ENCODE data around the gene TALDO1. TPM values are rescaled to one million over a fixed set of nuclear protein-coding genes. Genes with fewer than 3 reads are reported as not detected.

TALDO1 gene
- total RNA-seq, 1 experiment from 2014 or later = 314 TPM

DNA sequence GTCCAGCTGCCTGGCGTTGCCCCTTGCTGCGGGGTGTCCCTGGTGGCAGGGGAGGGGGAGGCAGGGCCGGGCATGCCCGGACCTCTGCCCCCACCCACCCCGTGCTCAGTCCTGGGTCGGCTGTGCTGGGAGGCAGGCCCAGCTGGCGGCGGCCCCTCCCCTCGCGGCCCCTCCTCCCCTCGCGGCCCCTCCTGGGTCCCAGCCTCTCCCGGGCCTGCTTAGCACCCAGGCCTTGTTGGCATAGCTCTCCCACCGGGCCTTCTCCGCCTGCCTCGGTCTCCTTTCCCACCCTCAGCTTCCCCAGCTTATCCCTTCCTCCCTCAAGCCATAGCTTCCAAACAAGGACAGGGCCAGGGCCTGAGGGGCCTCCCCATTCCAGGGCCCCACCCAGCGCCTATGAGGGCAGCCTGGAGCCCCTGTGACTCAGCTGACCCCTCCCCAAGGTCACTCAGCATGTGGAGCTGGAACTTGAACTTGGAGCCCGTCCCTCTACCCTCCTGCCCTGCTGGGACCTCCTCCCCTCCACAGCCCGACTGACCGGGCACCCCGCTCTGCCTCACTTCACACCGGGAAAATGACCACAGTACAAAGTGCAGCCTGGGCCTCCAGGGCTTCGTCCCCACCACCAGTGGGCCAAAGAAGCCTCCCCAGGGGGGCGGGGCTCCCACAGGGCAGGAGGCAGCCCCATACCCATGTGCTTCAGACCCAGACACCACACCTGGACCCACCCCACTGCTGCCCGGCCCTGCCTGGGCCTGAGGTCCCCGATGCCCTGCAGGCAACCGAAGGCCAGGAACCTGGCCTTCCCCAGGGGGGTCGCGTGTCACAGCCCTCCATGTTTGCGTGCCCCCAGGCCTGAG lies 40.1 kb upstream of the TALDO1 start:
- Mint-ChIP-seq H3K36me3 (no peaks in the 10 kb centered on the region), H3K4me1 (peaks cover 30% of the 10 kb centered on the region), H3K27me3 (ENCODE audit: low read depth) (no peaks in the 10 kb centered on the region), H3K27ac (no peak overlapping the region), H3K9me3 (no peaks in the 10 kb centered on the region), H3K4me3 (peak overlapping the region; percentile 62)
- DNase-seq (ENCODE audit: low spot score) (peak; percentile 47), ATAC-seq (peak; percentile 46)
- TF ChIP-seq SP1 (CRISPR knock-in tag; conservative IDR thresholded peaks at IDR 0.05) (0 out of 2 replicates have a peak, but pooled peaks have one; percentile 32), CTCF (IDR thresholded peaks at IDR 0.05) (0 out of 2 replicates have a peak, but pooled peaks have one; percentile 13), TCF7 (CRISPR knock-in tag; IDR thresholded peaks at IDR 0.05; ENCODE audit: low read depth) (no peak)
- ChIA-PET POLR2A (interaction anchor here (0.8 to 1.2 kb wide), 3 partner anchors 13 to 56 kb away, joined by 3 to 6 read pairs (median 4); no protein-coding TSS in a partner anchor), CTCF (interaction anchor here (0.6 to 3.8 kb wide), 10 partner anchors 11 to 153 kb away, joined by 3 to 38 read pairs (median 4); partner anchors contain the start of genes DEAF1 and TMEM80)

- DNase-seq (ENCODE audit: low spot score) (no peak), ATAC-seq (no peak)
- Mint-ChIP-seq H3K4me1 (peaks cover 30% of the 10 kb centered on the region), H3K9me3 (no peaks in the 10 kb centered on the region), H3K27ac (no peak overlapping the region), H3K36me3 (no peaks in the 10 kb centered on the region), H3K27me3 (ENCODE audit: low read depth) (no peaks in the 10 kb centered on the region), H3K4me3 (peak overlapping the region; percentile 36)
- ChIA-PET POLR2A (no interaction called here), CTCF (no interaction called here)
- TF ChIP-seq ZBTB21 (CRISPR knock-in tag; IDR thresholded peaks at IDR 0.05; ENCODE audit: borderline replicate concordance) = no peak
- no peak for TF ChIP-seq TCF7 (CRISPR knock-in tag; IDR thresholded peaks at IDR 0.05; ENCODE audit: low read depth)
- TF ChIP-seq FOXP1 (CRISPR knock-in tag; IDR thresholded peaks at IDR 0.05; ENCODE audit: borderline replicate concordance) = no peak
- no peak for TF ChIP-seq CREM (CRISPR knock-in tag; IDR thresholded peaks at IDR 0.05)
- TF ChIP-seq, protein P1, sequence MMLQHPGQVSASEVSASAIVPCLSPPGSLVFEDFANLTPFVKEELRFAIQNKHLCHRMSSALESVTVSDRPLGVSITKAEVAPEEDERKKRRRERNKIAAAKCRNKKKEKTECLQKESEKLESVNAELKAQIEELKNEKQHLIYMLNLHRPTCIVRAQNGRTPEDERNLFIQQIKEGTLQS (CRISPR knock-in tag; conservative IDR thresholded peaks at IDR 0.05) = no peak
- no peak for TF ChIP-seq ATF1 (CRISPR knock-in tag; IDR thresholded peaks at IDR 0.05)
- TF ChIP-seq ELF4 (CRISPR knock-in tag; IDR thresholded peaks at IDR 0.05; ENCODE audit: low read depth) = no peak
- TF ChIP-seq, protein P2, sequence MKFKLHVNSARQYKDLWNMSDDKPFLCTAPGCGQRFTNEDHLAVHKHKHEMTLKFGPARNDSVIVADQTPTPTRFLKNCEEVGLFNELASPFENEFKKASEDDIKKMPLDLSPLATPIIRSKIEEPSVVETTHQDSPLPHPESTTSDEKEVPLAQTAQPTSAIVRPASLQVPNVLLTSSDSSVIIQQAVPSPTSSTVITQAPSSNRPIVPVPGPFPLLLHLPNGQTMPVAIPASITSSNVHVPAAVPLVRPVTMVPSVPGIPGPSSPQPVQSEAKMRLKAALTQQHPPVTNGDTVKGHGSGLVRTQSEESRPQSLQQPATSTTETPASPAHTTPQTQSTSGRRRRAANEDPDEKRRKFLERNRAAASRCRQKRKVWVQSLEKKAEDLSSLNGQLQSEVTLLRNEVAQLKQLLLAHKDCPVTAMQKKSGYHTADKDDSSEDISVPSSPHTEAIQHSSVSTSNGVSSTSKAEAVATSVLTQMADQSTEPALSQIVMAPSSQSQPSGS (CRISPR knock-in tag; IDR thresholded peaks at IDR 0.05; ENCODE audit: borderline replicate concordance, low read depth) = no peak
- no peak for TF ChIP-seq EMX1 (CRISPR knock-in tag; IDR thresholded peaks at IDR 0.05)
- TF ChIP-seq ATF6 (CRISPR knock-in tag; IDR thresholded peaks at IDR 0.05) = no peak
- TF ChIP-seq NR1H2 (CRISPR knock-in tag; IDR thresholded peaks at IDR 0.05) = no peak
- TF ChIP-seq, protein P3, sequence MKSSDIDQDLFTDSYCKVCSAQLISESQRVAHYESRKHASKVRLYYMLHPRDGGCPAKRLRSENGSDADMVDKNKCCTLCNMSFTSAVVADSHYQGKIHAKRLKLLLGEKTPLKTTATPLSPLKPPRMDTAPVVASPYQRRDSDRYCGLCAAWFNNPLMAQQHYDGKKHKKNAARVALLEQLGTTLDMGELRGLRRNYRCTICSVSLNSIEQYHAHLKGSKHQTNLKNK (CRISPR knock-in tag; IDR thresholded peaks at IDR 0.05) = no peak
- TF ChIP-seq ZNF671 (CRISPR knock-in tag; IDR thresholded peaks at IDR 0.05) = no peak
- TF ChIP-seq TEAD1 (CRISPR knock-in tag; IDR thresholded peaks at IDR 0.05) = no peak
- TF ChIP-seq ZSCAN18 (CRISPR knock-in tag; IDR thresholded peaks at IDR 0.05) = no peak
- no peak for TF ChIP-seq SP1 (CRISPR knock-in tag; conservative IDR thresholded peaks at IDR 0.05)
- no peak for TF ChIP-seq PRRX2 (CRISPR knock-in tag; IDR thresholded peaks at IDR 0.05)
- no peak for TF ChIP-seq PREB (CRISPR knock-in tag; IDR thresholded peaks at IDR 0.05; ENCODE audit: borderline replicate concordance)
- no peak for TF ChIP-seq MXD4 (CRISPR knock-in tag; IDR thresholded peaks at IDR 0.05; ENCODE audit: borderline replicate concordance)
- TF ChIP-seq ZNF396 (CRISPR knock-in tag; IDR thresholded peaks at IDR 0.05; ENCODE audit: borderline replicate concordance) = no peak
Observed at GRCh38 chr11:707817-708420, 39.3 kb upstream of the TALDO1 start.

Data from WTC11 (cell line).